H1 (cell line): ENCODE measurements around the gene GRID1. TPM values are rescaled to one million over a fixed set of nuclear protein-coding genes. Genes with fewer than 3 reads are reported as not detected.
A peak's percentile ranks its signal among the peaks of the same experiment; 100 is the strongest.

ENCODE experiments used
- CTCF ChIA-PET: fragments of 300-600 bp; sonication (Branson Sonifier 250); formaldehyde crosslinking; loops from one replicate; lab custom pipeline; 2021; ENCODE audit not compliant: partially characterized antibody; lab: Charles Lee
- POLR2A ChIA-PET: fragments of 300-600 bp; sonication (Branson Sonifier 250); formaldehyde crosslinking; loops from one replicate; lab custom pipeline; 2021; ENCODE audit warnings: inconsistent platforms; ENCODE audit not compliant: partially characterized antibody; lab: Charles Lee
- DNase-seq, 2 experiments: peaks; one replicate each; pipeline versions ENCODE4 v3.0.0 to v3.0.0-alpha.2; 2010 to 2022; ENCODE audit warnings: low spot score in 2 of 2, low read depth in 1 of 2, mixed read lengths in 1 of 2
- FAIRE-seq: peaks from 2 replicates; lab custom pipeline; 2011; peaks lifted over from hg19 to GRCh38; lab: Jason Lieb, UNC
- H2AFZ ChIP-seq: 2 replicates; pipeline ENCODE4 v1.8.1; 2012; ENCODE audit warnings: low read length, inconsistent platforms
- H2AK5ac ChIP-seq: 2 replicates; pipeline ENCODE4 v1.6.1; 2013; ENCODE audit warnings: low read depth, low read length
- H2BK120ac ChIP-seq: replicated peaks from 2 replicates; pipeline ENCODE3; 2013; ENCODE audit warnings: low read depth, low read length, inconsistent platforms
- H2BK12ac ChIP-seq: 2 replicates; pipeline ENCODE4 v1.6.1; 2013; ENCODE audit warnings: low read depth, low read length
- H2BK15ac ChIP-seq: 2 replicates; pipeline ENCODE4 v1.6.1; 2013; ENCODE audit warnings: low read length
- H2BK20ac ChIP-seq: 2 replicates; pipeline ENCODE4 v1.6.1; 2013; ENCODE audit warnings: low read length
- H2BK5ac ChIP-seq: 2 replicates; pipeline ENCODE4 v1.6.1; 2013; ENCODE audit warnings: low read depth, low read length
- H3K14ac ChIP-seq: 2 replicates; pipeline ENCODE4 v1.6.1; 2013; ENCODE audit warnings: inconsistent platforms; ENCODE audit not compliant: insufficient read length
- H3K18ac ChIP-seq: 2 replicates; pipeline ENCODE4 v1.6.1; 2013; ENCODE audit warnings: low read length; ENCODE audit errors: extremely low read depth
- H3K23ac ChIP-seq: 2 replicates; pipeline ENCODE4 v1.6.1; 2013; ENCODE audit warnings: inconsistent platforms; ENCODE audit not compliant: insufficient read length
- H3K23me2 ChIP-seq: 2 replicates; pipeline ENCODE4 v1.6.1; 2013; ENCODE audit warnings: low read depth, low read length
- H3K27ac ChIP-seq: 2 replicates; pipeline ENCODE4 v1.6.1; 2011; ENCODE audit warnings: low read depth, low read length, inconsistent platforms
- H3K27me3 ChIP-seq, 4 experiments: replicated peaks in 1 of 4; 1 replicate in 1 of 4; 2 replicates in 3 of 4; pipeline versions ENCODE4 v1.6.1 to v1.8.1; 2011 to 2013; ENCODE audit warnings: low read length in 3 of 4, mild to moderate bottlenecking in 3 of 4, inconsistent platforms in 2 of 4, mixed read lengths in 2 of 4, moderate library complexity in 1 of 4; ENCODE audit not compliant: control insufficient read depth in 3 of 4, insufficient read depth in 3 of 4; ENCODE audit errors: extremely low read depth in 1 of 4
- H3K36me3 ChIP-seq, 4 experiments: 2 replicates each; pipeline versions ENCODE4 v1.6.1 to v1.8.1; 2011 to 2013; ENCODE audit warnings: mild to moderate bottlenecking in 4 of 4, low read length in 3 of 4, moderate library complexity in 2 of 4, control low read depth in 1 of 4, inconsistent platforms in 1 of 4; ENCODE audit not compliant: insufficient read depth in 4 of 4, control insufficient read depth in 2 of 4
- H3K4ac ChIP-seq: replicated peaks from 2 replicates; pipeline ENCODE3; 2013; ENCODE audit warnings: low read length, low read depth, mixed read lengths, inconsistent platforms; ENCODE audit not compliant: insufficient read length
- H3K4me1 ChIP-seq, 4 experiments: replicated peaks in 1 of 4; 1 replicate in 1 of 4; 2 replicates in 3 of 4; pipeline versions ENCODE4 v1.6.1 to v1.8.1; 2011 to 2013; ENCODE audit warnings: low read length in 3 of 4, inconsistent platforms in 2 of 4, mixed read lengths in 1 of 4; ENCODE audit not compliant: insufficient read depth in 4 of 4, control insufficient read depth in 3 of 4
- H3K4me2 ChIP-seq, 2 experiments: 2 replicates each; pipeline versions ENCODE4 v1.6.1 to v1.8.1; 2011 to 2013; ENCODE audit warnings: low read depth in 2 of 2, low read length in 2 of 2, control low read depth in 1 of 2, inconsistent platforms in 1 of 2, mild to moderate bottlenecking in 1 of 2; ENCODE audit not compliant: insufficient read depth in 1 of 2
- H3K4me3 ChIP-seq, 4 experiments: fragments of 200-600, 300-600 bp in 1 of 4; sonication (generic), shearing (Covaris generic), sonication (Bioruptor Twin) in 1 of 4; 2 replicates each; pipeline versions ENCODE4 v1.5.1 to v1.8.1; 2011 to 2016; ENCODE audit warnings: low read length in 4 of 4, low read depth in 3 of 4, control low read depth in 2 of 4, inconsistent platforms in 2 of 4, mild to moderate bottlenecking in 2 of 4, mixed read lengths in 1 of 4, moderate library complexity in 1 of 4; ENCODE audit not compliant: insufficient read depth in 2 of 4; ENCODE audit errors: extremely low read depth in 1 of 4
- H3K56ac ChIP-seq: replicated peaks from 2 replicates; pipeline ENCODE3; 2013; ENCODE audit warnings: low read depth, mild to moderate bottlenecking, mixed read lengths, low read length, inconsistent platforms; ENCODE audit not compliant: insufficient read length
- H3K79me1 ChIP-seq: 2 replicates; pipeline ENCODE4 v1.6.1; 2013; ENCODE audit warnings: low read depth, low read length, control low read depth
- H3K79me2 ChIP-seq, 2 experiments: 2 replicates each; pipeline versions ENCODE4 v1.6.1 to v1.8.1; 2012 to 2013; ENCODE audit warnings: low read length in 2 of 2, mild to moderate bottlenecking in 2 of 2, inconsistent platforms in 1 of 2; ENCODE audit not compliant: insufficient read depth in 2 of 2, control insufficient read depth in 1 of 2
- H3K9ac ChIP-seq, 4 experiments: replicated peaks in 1 of 4; 1 replicate in 1 of 4; 2 replicates in 3 of 4; pipeline versions ENCODE4 v1.6.1 to v1.8.1; 2011 to 2013; ENCODE audit warnings: low read depth in 3 of 4, low read length in 3 of 4, control low read depth in 2 of 4, mild to moderate bottlenecking in 2 of 4, moderate library complexity in 2 of 4, inconsistent platforms in 1 of 4; ENCODE audit errors: extremely low read depth in 1 of 4
- H3K9me3 ChIP-seq, 2 experiments: 2 replicates each; pipeline versions ENCODE4 v1.6.1 to v1.8.1; 2012 to 2013; ENCODE audit warnings: mild to moderate bottlenecking in 2 of 2, moderate library complexity in 2 of 2, control low read depth in 1 of 2, inconsistent platforms in 1 of 2, low read depth in 1 of 2, low read length in 1 of 2, mixed read lengths in 1 of 2; ENCODE audit not compliant: insufficient read depth in 2 of 2
- H4K20me1 ChIP-seq, 2 experiments: replicated peaks in 1 of 2; 2 replicates each; pipeline versions ENCODE3 to v1.8.1; 2011 to 2013; ENCODE audit warnings: inconsistent platforms in 2 of 2, low read length in 2 of 2, mild to moderate bottlenecking in 1 of 2; ENCODE audit not compliant: insufficient read depth in 2 of 2, control insufficient read depth in 1 of 2
- H4K5ac ChIP-seq: 2 replicates; pipeline ENCODE4 v1.6.1; 2013; ENCODE audit warnings: low read length, low read depth, mixed read lengths, inconsistent platforms; ENCODE audit not compliant: insufficient read length
- H4K8ac ChIP-seq: 2 replicates; pipeline ENCODE4 v1.8.0; 2013; ENCODE audit warnings: mild to moderate bottlenecking, moderate library complexity, low read length, inconsistent platforms; ENCODE audit not compliant: insufficient read depth; ENCODE audit errors: extremely low read depth
- H4K91ac ChIP-seq: replicated peaks from 2 replicates; pipeline ENCODE3; 2013; ENCODE audit warnings: low read length, mixed read lengths, inconsistent platforms; ENCODE audit not compliant: insufficient read length
- CTCF ChIP-seq, 3 experiments: IDR thresholded peaks; 1 replicate in 2 of 3; 2 replicates in 1 of 3; pipeline versions ENCODE4 v1.5.1 to v1.6.1; 2011; ENCODE audit warnings: low read length in 3 of 3, mild to moderate bottlenecking in 3 of 3, inconsistent platforms in 2 of 3, low read depth in 1 of 3, moderate library complexity in 1 of 3; ENCODE audit not compliant: insufficient read depth in 1 of 3; ENCODE audit errors: control extremely low read depth in 1 of 3
- EGR1 ChIP-seq: IDR thresholded peaks from 2 replicates; pipeline ENCODE4 v1.6.1; 2011; ENCODE audit warnings: low read depth, low read length, borderline replicate concordance
- GABPA ChIP-seq: IDR thresholded peaks from 2 replicates; pipeline ENCODE4 v1.6.1; 2011; ENCODE audit warnings: mild to moderate bottlenecking, low read length, moderate library complexity, borderline replicate concordance; ENCODE audit not compliant: insufficient read depth
- GTF2F1 ChIP-seq: IDR thresholded peaks from 2 replicates; pipeline ENCODE4 v1.6.1; 2012; ENCODE audit warnings: low read depth, low read length, improper control_type of control experiment, borderline replicate concordance
- JUN ChIP-seq: IDR thresholded peaks from 2 replicates; pipeline ENCODE4 v1.6.1; 2011; ENCODE audit warnings: low read depth, mild to moderate bottlenecking, improper control_type of control experiment, low read length
- KDM4A ChIP-seq: IDR thresholded peaks from one replicate; pipeline ENCODE4 v1.7.1; 2012; ENCODE audit warnings: low read depth, mild to moderate bottlenecking, moderate library complexity, low read length, inconsistent platforms; ENCODE audit not compliant: severe bottlenecking
- POLR2AphosphoS5 ChIP-seq: IDR thresholded peaks from 2 replicates; pipeline ENCODE4 v1.6.1; 2011; ENCODE audit warnings: low read depth, low read length
- POU5F1 ChIP-seq: IDR thresholded peaks from 2 replicates; pipeline ENCODE4 v1.6.1; 2011; ENCODE audit warnings: low read depth, mild to moderate bottlenecking, low read length, moderate library complexity
- RNF2 ChIP-seq: fragments of 200-900, 300-1000 bp; sonication (generic); IDR thresholded peaks from 2 replicates; pipeline ENCODE4 v1.7.1; 2016; ENCODE audit warnings: borderline replicate concordance, low read depth, mild to moderate bottlenecking, antibody characterized with exemption, low read length; ENCODE audit not compliant: poor library complexity, severe bottlenecking; ENCODE audit errors: missing control alignments
- SP4 ChIP-seq: IDR thresholded peaks from 2 replicates; pipeline ENCODE4 v1.6.1; 2012; ENCODE audit warnings: low read length, inconsistent platforms
- TCF12 ChIP-seq: IDR thresholded peaks from 2 replicates; pipeline ENCODE4 v1.6.1; 2011; ENCODE audit warnings: low read depth, mild to moderate bottlenecking, low read length
- ZNF274 ChIP-seq: IDR thresholded peaks from 2 replicates; pipeline ENCODE4 v1.7.0; 2012; ENCODE audit warnings: low read length, borderline replicate concordance; ENCODE audit errors: extremely low read depth
- WGBS, 2 experiments: shearing (Covaris generic) in 1 of 2; methylation state at CpG; one replicate each; pipeline versions ENCODE4 v1.1.6 to v1.1.7; 2013 to 2015; ENCODE audit warnings: low lambda C conversion rate in 2 of 2, mixed read lengths in 2 of 2, inconsistent platforms in 1 of 2, low coverage in 1 of 2, missing lambda C conversion rate in 1 of 2; ENCODE audit not compliant: insufficient replicate concordance in 2 of 2, insufficient coverage in 1 of 2, insufficient read length in 1 of 2; ENCODE audit errors: extremely low coverage in 1 of 2, missing lambda C conversion rate in 1 of 2; 5-methylcytosine and 5-hydroxymethylcytosine counted together
- polyA plus RNA-seq, 7 experiments: library from polyadenylated mRNA; depleted of rRNA in 3 of 7; stranded (reverse) in 5 of 7; unstranded in 2 of 7; fragments of >200 nt in 5 of 7; fragments of 200-250 nt in 2 of 7; gene quantifications; 1 replicate in 5 of 7; 2 replicates in 1 of 7; 4 replicates in 1 of 7; pipeline versions ENCODE4 v1.2.1 to v1.2.3, GENCODE V29; 2011 to 2013; ENCODE audit warnings: missing spikeins in 2 of 7, mixed read lengths in 2 of 7
- total RNA-seq: library from RNA; stranded (reverse); fragmentation: NEBNext Ultra II Directional; extraction: Animal tissue kit (Norgen Biotek cat#: 25700); gene quantifications from 2 replicates; pipeline ENCODE4 v1.2.1, GENCODE V29; 2021

GRID1 gene
- total and polyA plus RNA-seq, 2 of the 8 experiments (the other 6 are each of a cell fraction or from before 2014, with no cell fraction given) = 0.22 to 0.30 TPM

- DNase-seq (peak in 1 of 2 experiments; percentile 6), FAIRE-seq (no peak)
- POLR2A ChIA-PET = no interaction called here
- Histone ChIP-seq H3K79me2 (no peaks in the 10 kb centered on the region), H2BK20ac (no peak overlapping the region), H3K4ac (no peak overlapping the region), H4K5ac (no peak overlapping the region), H3K9ac (no peak overlapping the region), H2AFZ (no peak overlapping the region), H4K91ac (no peak overlapping the region), H3K4me2 (no peak overlapping the region), H3K4me1 (no peaks in the 10 kb centered on the region), H3K36me3 (no peaks in the 10 kb centered on the region), H2BK12ac (no peak overlapping the region), H2BK120ac (no peak overlapping the region), H2AK5ac (no peak overlapping the region), H3K56ac (no peak overlapping the region), H3K4me3 (no peak overlapping the region), H2BK5ac (no peak overlapping the region), H3K14ac (no peak overlapping the region), H3K23me2 (peaks cover 2% of the 10 kb centered on the region; the same call in 1 of the 2 replicates), H3K27ac (no peak overlapping the region), H4K20me1 (no peaks in the 10 kb centered on the region), H3K79me1 (no peaks in the 10 kb centered on the region), H3K18ac (no peak overlapping the region), H3K27me3 (no peaks in the 10 kb centered on the region), H2BK15ac (no peak overlapping the region), H4K8ac (no peak overlapping the region), H3K23ac (no peak overlapping the region), H3K9me3 (no peaks in the 10 kb centered on the region; a peak in 1 of 4 replicates)
- WGBS, 2 experiments = 90% methylated on average over 2 of the region's 2 CpGs; no CpG with 5 or more reads in 1 of the 2 experiments
- CTCF ChIA-PET = interaction anchor here (0.7 to 1.0 kb wide), 2 partner anchors 15 to 296 kb away, joined by 3 read pairs; no protein-coding TSS in a partner anchor
- TF ChIP-seq JUN (no peak), POLR2AphosphoS5 (no peak), SP4 (no peak), GABPA (no peak), EGR1 (no peak), POU5F1 (no peak), TCF12 (no peak), ZNF274 (no peak), CTCF (IDR thresholded peaks at IDR 0.05; ENCODE audit: control extremely low read depth in 1 of 3, insufficient read depth in 1 of 3, low read depth in 1 of 3, low read length in 3 of 3) (no peak), RNF2 (no peak), KDM4A (no peak), GTF2F1 (no peak)
Measured at GRCh38 chr10:85599081-85599480, 767.5 kb downstream of the GRID1 start.
